Measurements from ENCODE around the gene TMCC1. TPM values are rescaled to one million over a fixed set of nuclear protein-coding genes. Genes with fewer than 3 reads are reported as not detected.
A peak's percentile ranks its signal among the peaks of the same experiment; 100 is the strongest.
"Not testable (repeated sequence)": the region's sequence is repeated elsewhere in the genome, so short reads cannot be mapped to it uniquely, and the experiment has no call there.

The TMCC1 gene
- polyA plus RNA-seq, 4 donors, result 22.5 to 26.0 (median 23.8) TPM

GRCh38 chr3:129837065-129837642, 56.4 kb downstream of the TMCC1 start:
- no peak for DNase-seq (ENCODE audit: low read depth in 4 of 4, low spot score in 3 of 4)

DNA sequence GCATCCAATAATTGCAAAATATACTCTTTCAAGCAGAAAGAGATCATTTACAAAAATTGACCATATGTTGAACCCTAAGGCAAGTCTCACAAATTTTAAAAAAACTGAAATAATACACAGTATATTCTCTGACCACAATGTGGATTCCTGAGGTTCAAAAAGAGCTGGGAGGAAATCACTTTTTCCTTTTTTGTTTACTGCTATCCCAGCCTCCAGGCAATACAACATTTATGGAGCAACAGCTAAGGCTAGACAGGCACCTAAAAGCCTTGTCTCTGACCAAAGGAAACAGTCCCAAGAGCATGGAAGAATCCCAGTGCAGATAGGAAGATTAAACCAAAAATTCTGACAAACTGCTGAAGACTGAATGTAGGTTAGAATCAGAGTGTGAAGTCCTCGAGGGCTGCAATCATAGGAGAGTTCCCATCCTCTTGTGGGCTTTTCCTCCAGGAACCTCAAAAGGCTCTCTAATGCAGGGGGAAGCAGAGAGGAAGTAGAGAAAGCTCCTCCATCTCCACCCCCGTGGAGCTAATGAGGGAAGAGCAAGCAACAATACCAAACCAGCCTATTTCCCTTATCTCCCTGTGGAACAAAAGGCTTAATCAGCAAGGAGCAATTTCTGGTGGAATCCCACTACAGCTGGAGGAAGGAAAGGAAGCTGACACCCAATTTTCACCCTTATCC, 57.0 kb downstream of the TMCC1 start:
- DNase-seq (ENCODE audit: low read depth in 4 of 4, low spot score in 3 of 4), result no peak

DNA sequence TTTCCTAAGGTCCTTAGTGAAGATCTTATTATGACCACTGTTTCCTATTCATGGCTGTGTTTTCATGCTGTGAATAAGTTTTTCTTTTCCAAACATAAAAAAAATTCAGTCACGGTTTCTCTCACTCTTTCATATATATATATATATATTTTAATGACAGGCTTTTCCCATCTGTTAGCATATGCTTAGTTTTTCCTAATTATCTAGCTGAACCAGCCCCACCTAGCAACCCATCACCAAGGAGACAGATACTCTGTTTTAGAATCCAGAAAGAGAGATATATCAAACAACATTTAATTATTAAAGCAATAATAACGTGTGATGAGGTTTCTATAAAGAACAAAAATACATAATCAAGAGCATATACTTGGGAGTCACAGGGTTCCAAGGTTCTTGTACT, 58.3 kb downstream of the TMCC1 start:
- no peak for DNase-seq (ENCODE audit: low read depth in 4 of 4, low spot score in 3 of 4)

DNA sequence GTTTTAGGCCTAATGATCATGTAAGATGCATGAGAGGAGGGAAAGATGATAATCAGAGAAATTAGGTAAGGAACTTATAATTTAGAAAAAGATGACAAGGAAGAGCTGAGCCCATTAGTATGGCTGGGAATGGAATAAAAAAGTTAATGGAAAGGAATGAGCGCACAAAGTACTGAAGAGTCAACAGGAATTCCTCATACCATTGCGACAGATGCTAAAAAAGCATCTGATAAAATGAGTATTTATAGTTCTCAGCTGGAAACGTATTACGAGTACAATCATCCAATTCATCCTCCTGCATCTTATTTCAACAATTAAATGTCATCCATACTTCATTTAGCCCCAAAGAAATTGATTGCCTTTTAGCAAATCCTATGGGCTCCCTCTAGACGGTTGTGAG, 58.9 kb downstream of the TMCC1 start:
- no peak for DNase-seq (ENCODE audit: low read depth in 4 of 4, low spot score in 3 of 4)

- DNase-seq (ENCODE audit: low read depth in 4 of 4, low spot score in 3 of 4), result not testable (repeated sequence)
Measured at GRCh38 chr3:129831942-129832341, 61.6 kb downstream of the TMCC1 start.

GRCh38 chr3:129831503-129831902, 62.0 kb downstream of the TMCC1 start:
- no peak for DNase-seq (ENCODE audit: low read depth in 4 of 4, low spot score in 3 of 4)

GRCh38 chr3:129829640-129830039, 63.9 kb downstream of the TMCC1 start:
- DNase-seq (ENCODE audit: low read depth in 4 of 4, low spot score in 3 of 4), result peak; percentile 42 to 56 (median 44)

- no peak for DNase-seq (ENCODE audit: low read depth in 4 of 4, low spot score in 3 of 4)
Measured at GRCh38 chr3:129827765-129828164, 65.7 kb downstream of the TMCC1 start.

DNA sequence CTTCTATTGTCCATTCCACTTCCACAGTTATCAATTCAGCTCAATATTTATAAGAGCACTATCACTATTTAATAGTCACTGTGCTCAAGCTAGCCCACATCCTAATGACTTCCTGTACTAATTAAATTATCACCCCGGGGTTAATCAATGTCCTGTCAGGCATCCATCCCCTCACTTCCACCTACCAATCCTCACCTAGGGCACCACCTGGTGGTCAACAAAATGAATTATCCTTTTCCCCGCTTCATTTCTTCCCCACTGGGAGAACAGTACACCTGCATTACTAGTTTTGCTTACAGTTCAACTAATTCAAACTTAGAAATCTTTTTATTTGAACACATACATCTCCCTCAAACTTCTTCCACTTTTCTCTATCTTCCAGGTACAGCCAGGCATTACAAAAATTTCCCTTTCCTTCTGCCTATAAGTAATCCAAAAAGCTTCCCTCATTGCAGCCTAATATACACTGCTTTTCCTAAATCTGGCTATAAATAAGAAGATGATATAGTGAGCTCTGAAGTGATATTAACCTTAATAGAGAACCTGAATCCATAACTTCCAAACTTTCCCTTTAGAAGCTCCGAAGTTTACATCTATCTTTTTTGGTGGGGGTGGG, 68.5 kb downstream of the TMCC1 start:
- peak; percentile 7 to 36 (median 16) for DNase-seq (ENCODE audit: low read depth in 4 of 4, low spot score in 3 of 4)

- DNase-seq (ENCODE audit: low read depth in 4 of 4, low spot score in 3 of 4), result no peak
Measured at GRCh38 chr3:129822679-129823078, 70.8 kb downstream of the TMCC1 start.

DNA sequence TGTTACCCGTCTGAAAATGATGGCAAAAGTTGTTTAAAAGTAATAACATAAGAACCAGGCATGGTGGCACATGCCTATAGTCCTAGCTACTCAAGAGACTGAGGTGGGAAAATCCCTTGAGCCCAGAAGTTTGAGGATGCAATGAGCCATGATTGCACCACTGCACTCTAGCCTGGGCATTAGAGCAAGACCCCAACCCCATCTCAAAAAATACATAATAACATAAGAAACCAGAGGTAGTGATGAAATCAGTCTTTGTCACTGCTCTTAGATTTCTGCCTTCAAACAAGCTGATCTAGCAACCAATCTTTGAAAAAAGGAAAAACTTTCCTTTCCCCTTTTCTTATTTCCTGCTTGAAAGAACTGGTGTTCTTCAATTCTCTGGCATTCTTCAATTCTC, 71.3 kb downstream of the TMCC1 start:
- no peak for DNase-seq (ENCODE audit: low read depth in 4 of 4, low spot score in 3 of 4)

GRCh38 chr3:129820587-129820986, 72.9 kb downstream of the TMCC1 start:
- no peak for DNase-seq (ENCODE audit: low read depth in 4 of 4, low spot score in 3 of 4)

GRCh38 chr3:129812589-129812988, 80.9 kb downstream of the TMCC1 start:
- DNase-seq (ENCODE audit: low read depth in 4 of 4, low spot score in 3 of 4), result no peak

DNA sequence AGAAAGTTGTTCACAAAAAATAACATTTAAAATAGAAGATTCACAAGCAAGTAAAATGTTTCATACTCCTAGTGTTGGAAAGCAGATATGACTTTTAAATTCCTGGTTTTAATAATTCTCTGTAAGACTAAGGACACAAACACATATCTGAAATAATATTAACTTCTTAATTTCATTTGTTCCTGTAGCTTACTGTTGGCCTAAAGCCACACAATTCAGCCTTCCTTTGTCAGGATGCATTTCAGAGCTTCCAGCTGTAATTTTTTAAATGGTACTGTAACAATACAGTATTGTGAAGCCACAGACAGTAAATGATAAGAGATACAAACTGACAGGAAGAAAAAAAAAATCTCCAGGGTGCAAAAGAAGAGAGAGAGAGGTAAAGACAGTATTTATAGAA, 84.2 kb downstream of the TMCC1 start:
- no peak for DNase-seq (ENCODE audit: low read depth in 4 of 4, low spot score in 3 of 4)

DNA sequence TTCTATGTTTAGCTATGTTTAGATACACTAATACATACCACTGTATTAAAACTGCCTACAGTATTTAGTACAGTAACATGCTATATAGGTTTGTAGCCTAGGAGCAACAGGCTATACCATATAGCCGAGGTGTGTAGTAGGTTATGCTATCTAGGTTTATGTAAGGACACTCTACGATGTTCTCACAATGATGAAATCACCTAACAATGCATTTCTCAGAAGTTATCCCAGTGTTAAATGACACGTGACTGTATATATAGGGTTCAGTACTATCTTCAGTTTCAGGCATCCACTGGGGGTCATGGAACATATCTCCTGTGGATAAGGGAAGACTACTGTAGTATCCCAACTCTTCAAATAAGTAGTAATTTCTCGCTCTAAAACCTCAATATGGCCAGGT, 97.4 kb downstream of the TMCC1 start:
- no peak for DNase-seq (ENCODE audit: low read depth in 4 of 4, low spot score in 3 of 4)

GRCh38 chr3:129795186-129796010, 98.1 kb downstream of the TMCC1 start:
- no peak for DNase-seq (ENCODE audit: low read depth in 4 of 4, low spot score in 3 of 4)

- DNase-seq (ENCODE audit: low read depth in 4 of 4, low spot score in 3 of 4), result peak; percentile 29 to 63 (median 38)
Measured at GRCh38 chr3:129794311-129795185, 99.0 kb downstream of the TMCC1 start.

GRCh38 chr3:129793942-129794310, 99.6 kb downstream of the TMCC1 start:
- DNase-seq (ENCODE audit: low read depth in 4 of 4, low spot score in 3 of 4), result no peak

GRCh38 chr3:129793319-129793718, 100.2 kb downstream of the TMCC1 start:
- no peak for DNase-seq (ENCODE audit: low read depth in 4 of 4, low spot score in 3 of 4)

DNA sequence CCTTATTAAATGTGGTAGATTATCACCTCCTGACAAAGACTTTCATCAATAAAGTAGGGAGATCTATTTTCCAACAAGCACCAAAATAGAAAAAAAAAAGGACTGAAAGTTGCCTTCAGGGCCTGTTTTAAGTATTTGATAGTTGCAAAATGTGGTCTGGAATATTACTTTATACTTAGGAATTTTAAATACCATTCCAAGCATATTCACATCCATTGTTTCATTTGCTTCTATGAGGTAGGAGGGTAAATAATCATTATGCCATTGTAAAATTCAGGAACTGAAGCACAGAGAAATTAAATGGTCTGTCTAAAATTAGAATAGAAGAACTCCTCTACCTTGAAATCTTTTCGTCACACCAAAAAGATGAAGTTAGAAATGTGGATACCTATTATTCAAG, 110.0 kb downstream of the TMCC1 start:
- no peak for DNase-seq (ENCODE audit: low read depth in 4 of 4, low spot score in 3 of 4)

Measured in left renal pelvis (tissue), 4 donors.